ENCODE measurements around the gene KCNJ11. TPM values are rescaled to one million over a fixed set of nuclear protein-coding genes. Genes with fewer than 3 reads are reported as not detected.
"Not testable (repeated sequence)": the region's sequence is repeated elsewhere in the genome, so short reads cannot be mapped to it uniquely, and the experiment has no call there.

Gene KCNJ11
- total RNA-seq (12.9 TPM), polyA plus RNA-seq (ENCODE audit: insufficient read depth in 1 of 8, insufficient read length in 8 of 8, low replicate concordance in 1 of 8) (10 to 100 TPM; 13.8 to 23.5 (median 18.6) TPM)
- long read RNA-seq, donor 1, transcript KCNJ11-201 (1 exons, 2,801 nt): major isoform, 6 of 6 reads
- long read RNA-seq, donor 1, partial matches to known transcripts: 0 of 6 reads
- long read RNA-seq, donor 1, other reads (novel, unspliced or antisense): 0 of 6 reads
- long read RNA-seq, donor 2, partial matches to known transcripts: 0 of 1 reads
- long read RNA-seq, donor 2, other reads (novel, unspliced or antisense): 0 of 1 reads
- long read RNA-seq, donor 3, transcript KCNJ11-201 (1 exons, 2,801 nt): major isoform, 17 of 17 reads
- long read RNA-seq, donor 3, partial matches to known transcripts: 0 of 17 reads
- long read RNA-seq, donor 3, other reads (novel, unspliced or antisense): 0 of 17 reads
- long read RNA-seq, donor 4, transcript KCNJ11-201 (1 exons, 2,801 nt): major isoform, 8 of 9 reads
- long read RNA-seq, donor 4, partial matches to known transcripts: 0 of 9 reads
- long read RNA-seq, donor 4, other reads (novel, unspliced or antisense): 0 of 9 reads
- long read RNA-seq, donor 5, transcript KCNJ11-201 (1 exons, 2,801 nt): major isoform, 8 of 8 reads
- long read RNA-seq, donor 5, partial matches to known transcripts: 0 of 8 reads
- long read RNA-seq, donor 5, other reads (novel, unspliced or antisense): 0 of 8 reads
- long read RNA-seq, donor 6, transcript KCNJ11-201 (1 exons, 2,801 nt): major isoform, 14 of 14 reads
- long read RNA-seq, donor 6, partial matches to known transcripts: 0 of 14 reads
- long read RNA-seq, donor 6, other reads (novel, unspliced or antisense): 0 of 14 reads
- long read RNA-seq, donor 7, transcript KCNJ11-201 (1 exons, 2,801 nt): major isoform, 10 of 10 reads
- long read RNA-seq, donor 7, partial matches to known transcripts: 0 of 10 reads
- long read RNA-seq, donor 7, other reads (novel, unspliced or antisense): 0 of 10 reads
- long read RNA-seq, donor 8, transcript KCNJ11-201 (1 exons, 2,801 nt): major isoform, 7 of 7 reads
- long read RNA-seq, donor 8, partial matches to known transcripts: 0 of 7 reads
- long read RNA-seq, donor 8, other reads (novel, unspliced or antisense): 0 of 7 reads
- long read RNA-seq, donor 9, transcript KCNJ11-201 (1 exons, 2,801 nt): major isoform, 13 of 13 reads
- long read RNA-seq, donor 9, partial matches to known transcripts: 0 of 13 reads
- long read RNA-seq, donor 9, other reads (novel, unspliced or antisense): 0 of 13 reads
- long read RNA-seq, donor 10, transcript KCNJ11-201 (1 exons, 2,801 nt): major isoform, 5 of 5 reads
- long read RNA-seq, donor 10, partial matches to known transcripts: 0 of 5 reads
- long read RNA-seq, donor 10, other reads (novel, unspliced or antisense): 0 of 5 reads
- long read RNA-seq, donor 11, transcript KCNJ11-201 (1 exons, 2,801 nt): major isoform, 19 of 19 reads
- long read RNA-seq, donor 11, partial matches to known transcripts: 0 of 19 reads
- long read RNA-seq, donor 11, other reads (novel, unspliced or antisense): 0 of 19 reads

GRCh38 chr11:17388609-17389210, at the start of gene KCNJ11:
TSS of gene KCNJ11 (minus strand) at chr11:17388659. CDS start at chr11:17388091, 568 bp downstream.
- H3K27me3 ChIP-seq (ENCODE audit: control insufficient read depth, insufficient read depth, low read length): peaks cover 9% of the 10 kb centered on the region
- H3K27ac ChIP-seq (ENCODE audit: low read length): peak within 1 kb of the TSS; percentile 82
- H3K4me1 ChIP-seq (ENCODE audit: control insufficient read depth, insufficient read depth, low read length): peaks cover 31% of the 10 kb centered on the region
- H3K36me3 ChIP-seq (ENCODE audit: control insufficient read depth, insufficient read depth, low read length): peaks cover 3% of the 10 kb centered on the region
- peak within 1 kb of the TSS; percentile 54 for H3K4me3 ChIP-seq (ENCODE audit: low read length)
- 2% methylated on average over 48 of the region's 53 CpGs for WGBS (ENCODE audit: insufficient coverage)
- no peaks in the 10 kb centered on the region for H3K9me3 ChIP-seq (replicated peaks; ENCODE audit: control insufficient read depth, low read depth, low read length)
- no peak for DNase-seq

DNA sequence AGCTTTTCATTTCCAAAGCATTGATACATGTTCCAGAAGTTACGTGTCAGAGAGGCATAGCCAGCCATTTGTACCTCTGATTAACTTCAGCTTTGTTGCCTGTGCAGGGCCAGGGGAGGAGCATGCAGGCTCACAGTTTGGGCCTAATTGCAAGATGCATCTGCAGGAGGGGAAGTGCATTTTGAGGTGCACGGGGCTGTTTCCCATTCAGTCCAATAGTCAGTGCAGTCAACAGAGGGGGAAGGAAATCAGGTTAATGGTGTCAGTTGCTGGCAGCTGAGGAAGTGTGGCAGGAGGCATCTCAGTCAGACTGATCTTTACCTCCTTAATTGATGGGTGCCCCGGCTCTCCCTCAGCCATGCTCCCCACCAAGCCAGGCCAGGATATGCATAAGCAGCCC, 48.9 kb upstream of the KCNJ11 start:
- Histone ChIP-seq H3K4me3 (ENCODE audit: low read length) (no peak overlapping the region), H3K27me3 (ENCODE audit: control insufficient read depth, insufficient read depth, low read length) (peaks cover 8% of the 10 kb centered on the region), H3K4me1 (ENCODE audit: control insufficient read depth, insufficient read depth, low read length) (peaks cover 16% of the 10 kb centered on the region), H3K36me3 (ENCODE audit: control insufficient read depth, insufficient read depth, low read length) (no peaks in the 10 kb centered on the region), H3K9me3 (replicated peaks; ENCODE audit: control insufficient read depth, low read depth, low read length) (peaks cover 2% of the 10 kb centered on the region), H3K27ac (ENCODE audit: low read length) (no peak overlapping the region)
- WGBS (ENCODE audit: insufficient coverage): 50% methylated on average over 2 of the region's 3 CpGs
- DNase-seq: no peak

- Histone ChIP-seq H3K27me3 (ENCODE audit: control insufficient read depth, insufficient read depth, low read length) (no peaks in the 10 kb centered on the region), H3K36me3 (ENCODE audit: control insufficient read depth, insufficient read depth, low read length) (no peaks in the 10 kb centered on the region), H3K4me1 (ENCODE audit: control insufficient read depth, insufficient read depth, low read length) (peaks cover 44% of the 10 kb centered on the region), H3K9me3 (replicated peaks; ENCODE audit: control insufficient read depth, low read depth, low read length) (no peaks in the 10 kb centered on the region), H3K27ac (ENCODE audit: low read length) (no peak overlapping the region), H3K4me3 (ENCODE audit: low read length) (no peak overlapping the region)
- no peak for DNase-seq
- WGBS (ENCODE audit: insufficient coverage): 36% methylated on average over 3 of the region's 4 CpGs
These were observed 45.6 kb upstream of the KCNJ11 start for GRCh38 chr11:17434108-17434507.

DNA sequence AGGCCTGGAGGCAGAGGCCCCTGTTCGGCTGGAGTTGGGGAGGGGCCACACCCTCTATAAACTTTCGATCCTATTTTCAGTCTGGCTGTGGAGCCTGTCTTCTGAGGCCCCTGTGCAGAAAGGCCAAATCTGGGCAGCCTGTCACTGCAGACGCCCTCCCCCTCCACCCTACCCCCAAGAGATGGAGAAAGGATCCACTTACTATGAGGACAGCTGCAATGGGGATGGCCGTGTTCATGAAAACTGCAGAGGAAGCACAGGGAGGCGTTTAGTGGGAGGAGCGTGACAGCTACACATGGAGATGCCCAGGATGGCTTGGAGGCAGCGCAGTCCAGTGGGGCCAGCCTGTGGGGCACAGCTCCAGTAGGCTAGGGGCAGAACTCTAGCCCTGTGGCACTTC, 43.5 kb upstream of the KCNJ11 start:
- Histone ChIP-seq H3K36me3 (ENCODE audit: control insufficient read depth, insufficient read depth, low read length) (no peaks in the 10 kb centered on the region), H3K9me3 (replicated peaks; ENCODE audit: control insufficient read depth, low read depth, low read length) (no peaks in the 10 kb centered on the region), H3K4me1 (ENCODE audit: control insufficient read depth, insufficient read depth, low read length) (peaks cover 45% of the 10 kb centered on the region), H3K27me3 (ENCODE audit: control insufficient read depth, insufficient read depth, low read length) (no peaks in the 10 kb centered on the region), H3K4me3 (ENCODE audit: low read length) (no peak overlapping the region), H3K27ac (ENCODE audit: low read length) (peak overlapping the region; percentile 52)
- peak; percentile 87 for DNase-seq
- 44% methylated on average over 3 of the region's 7 CpGs for WGBS (ENCODE audit: insufficient coverage)

DNA sequence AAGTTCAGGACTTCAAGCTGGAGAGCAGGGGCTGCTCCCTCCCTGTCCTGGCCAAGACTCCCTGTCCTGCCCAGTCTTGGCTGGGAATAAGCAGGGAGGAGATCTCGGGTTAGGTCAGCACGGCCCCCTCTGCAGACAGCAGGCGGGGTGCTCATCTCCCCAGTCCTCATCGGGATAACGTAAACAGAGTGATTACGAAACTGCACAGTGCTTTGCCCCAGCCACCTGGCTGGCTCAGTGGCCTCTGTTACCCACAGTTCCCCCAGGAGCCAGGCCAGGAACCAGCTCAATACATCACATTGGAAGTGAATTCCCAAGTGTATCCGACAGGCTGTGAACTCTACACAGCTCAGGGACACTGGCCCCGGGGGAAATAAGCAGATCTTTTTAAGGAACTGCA, 42.7 kb upstream of the KCNJ11 start:
- peak overlapping the region; percentile 6 for H3K27ac ChIP-seq (ENCODE audit: low read length)
- H3K27me3 ChIP-seq (ENCODE audit: control insufficient read depth, insufficient read depth, low read length): no peaks in the 10 kb centered on the region
- no peak overlapping the region for H3K4me3 ChIP-seq (ENCODE audit: low read length)
- 37% methylated on average over 7 of the region's 8 CpGs for WGBS (ENCODE audit: insufficient coverage)
- H3K36me3 ChIP-seq (ENCODE audit: control insufficient read depth, insufficient read depth, low read length): no peaks in the 10 kb centered on the region
- H3K4me1 ChIP-seq (ENCODE audit: control insufficient read depth, insufficient read depth, low read length): peaks cover 45% of the 10 kb centered on the region
- H3K9me3 ChIP-seq (replicated peaks; ENCODE audit: control insufficient read depth, low read depth, low read length): no peaks in the 10 kb centered on the region
- DNase-seq: peak; percentile 29

GRCh38 chr11:17430616-17431015, 42.2 kb upstream of the KCNJ11 start:
- no peaks in the 10 kb centered on the region for H3K9me3 ChIP-seq (replicated peaks; ENCODE audit: control insufficient read depth, low read depth, low read length)
- no peaks in the 10 kb centered on the region for H3K27me3 ChIP-seq (ENCODE audit: control insufficient read depth, insufficient read depth, low read length)
- no peaks in the 10 kb centered on the region for H3K36me3 ChIP-seq (ENCODE audit: control insufficient read depth, insufficient read depth, low read length)
- no peak for DNase-seq
- no peak overlapping the region for H3K27ac ChIP-seq (ENCODE audit: low read length)
- 86% methylated on average over 7 of the region's 13 CpGs for WGBS (ENCODE audit: insufficient coverage)
- no peak overlapping the region for H3K4me3 ChIP-seq (ENCODE audit: low read length)
- peaks cover 45% of the 10 kb centered on the region for H3K4me1 ChIP-seq (ENCODE audit: control insufficient read depth, insufficient read depth, low read length)

- WGBS (ENCODE audit: insufficient coverage): no CpG with 5 or more reads among the region's 3 CpGs
- DNase-seq: no peak
- Histone ChIP-seq H3K27ac (ENCODE audit: low read length) (no peak overlapping the region), H3K9me3 (replicated peaks; ENCODE audit: control insufficient read depth, low read depth, low read length) (no peaks in the 10 kb centered on the region), H3K4me3 (ENCODE audit: low read length) (no peak overlapping the region), H3K27me3 (ENCODE audit: control insufficient read depth, insufficient read depth, low read length) (no peaks in the 10 kb centered on the region), H3K4me1 (ENCODE audit: control insufficient read depth, insufficient read depth, low read length) (peaks cover 40% of the 10 kb centered on the region), H3K36me3 (ENCODE audit: control insufficient read depth, insufficient read depth, low read length) (no peaks in the 10 kb centered on the region)
These were observed 40.5 kb upstream of the KCNJ11 start for GRCh38 chr11:17428925-17429324.

DNA sequence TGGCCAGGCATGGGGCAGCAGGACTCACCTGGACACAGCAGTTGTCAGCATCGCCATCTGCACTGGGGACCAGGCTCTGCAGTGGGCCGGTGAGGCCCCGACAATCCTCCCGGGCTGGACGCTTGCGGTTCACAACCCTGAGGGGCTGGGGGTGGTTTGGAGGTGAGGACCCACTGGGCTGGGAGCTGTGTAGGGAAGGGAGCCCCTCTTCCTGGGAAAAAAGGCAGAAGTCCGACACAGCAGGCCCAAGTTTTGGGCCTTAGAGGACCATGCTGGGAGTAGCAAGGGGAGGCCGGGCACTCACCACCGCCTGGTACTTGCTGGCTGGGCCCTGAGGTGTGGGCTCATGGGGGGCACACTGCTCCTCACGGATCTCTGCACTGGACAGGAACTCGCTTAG, 39.8 kb upstream of the KCNJ11 start:
- Histone ChIP-seq H3K9me3 (replicated peaks; ENCODE audit: control insufficient read depth, low read depth, low read length) (no peaks in the 10 kb centered on the region), H3K27ac (ENCODE audit: low read length) (no peak overlapping the region), H3K36me3 (ENCODE audit: control insufficient read depth, insufficient read depth, low read length) (no peaks in the 10 kb centered on the region), H3K4me1 (ENCODE audit: control insufficient read depth, insufficient read depth, low read length) (peaks cover 38% of the 10 kb centered on the region), H3K4me3 (ENCODE audit: low read length) (no peak overlapping the region), H3K27me3 (ENCODE audit: control insufficient read depth, insufficient read depth, low read length) (no peaks in the 10 kb centered on the region)
- 91% methylated on average over 7 of the region's 11 CpGs for WGBS (ENCODE audit: insufficient coverage)
- no peak for DNase-seq

DNA sequence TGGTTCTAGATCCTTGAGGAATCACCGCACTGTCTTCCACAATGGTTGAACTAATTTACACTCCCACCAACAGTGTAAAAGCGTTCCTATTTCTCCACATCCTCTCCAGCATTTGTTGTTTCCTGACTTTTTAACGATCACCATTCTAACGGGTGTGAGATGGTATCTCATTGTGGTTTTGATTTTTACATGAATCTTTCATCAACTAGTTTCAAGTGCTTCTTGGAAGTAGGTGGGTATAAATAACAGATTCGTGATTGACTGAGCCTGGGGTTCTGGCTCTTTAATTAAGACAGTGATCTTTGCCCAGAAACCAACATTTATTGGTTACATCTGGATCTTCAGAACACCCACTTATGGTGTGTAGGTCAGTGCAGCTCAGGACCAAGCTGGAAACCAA, 37.8 kb upstream of the KCNJ11 start:
- H3K27ac ChIP-seq (ENCODE audit: low read length); DNase-seq; H3K4me3 ChIP-seq (ENCODE audit: low read length); H3K36me3 ChIP-seq (ENCODE audit: control insufficient read depth, insufficient read depth, low read length); H3K9me3 ChIP-seq (replicated peaks; ENCODE audit: control insufficient read depth, low read depth, low read length); H3K27me3 ChIP-seq (ENCODE audit: control insufficient read depth, insufficient read depth, low read length): not testable (repeated sequence)
- H3K4me1 ChIP-seq (ENCODE audit: control insufficient read depth, insufficient read depth, low read length): peaks cover 20% of the 10 kb centered on the region
- no CpG with 5 or more reads among the region's 5 CpGs for whole genome bisulfite sequencing (ENCODE audit: insufficient coverage)

Data from muscle of leg (tissue), 16 donors.